HG02973 (cell line): Measurements from ENCODE around the gene RAB44.
A peak's percentile ranks its signal among the peaks of the same experiment; 100 is the strongest.

Experiments used
- ATAC-seq: cut with Tn5 transposase; IDR thresholded peaks from one replicate; pipeline ENCODE4 v1.9.1; 2021; ENCODE audit warnings: moderate library complexity; ENCODE audit not compliant: unreplicated experiment

RAB44 gene

GRCh38 chr6:36749829-36750489, 52.3 kb downstream of the RAB44 start:
- ATAC-seq: no peak

DNA sequence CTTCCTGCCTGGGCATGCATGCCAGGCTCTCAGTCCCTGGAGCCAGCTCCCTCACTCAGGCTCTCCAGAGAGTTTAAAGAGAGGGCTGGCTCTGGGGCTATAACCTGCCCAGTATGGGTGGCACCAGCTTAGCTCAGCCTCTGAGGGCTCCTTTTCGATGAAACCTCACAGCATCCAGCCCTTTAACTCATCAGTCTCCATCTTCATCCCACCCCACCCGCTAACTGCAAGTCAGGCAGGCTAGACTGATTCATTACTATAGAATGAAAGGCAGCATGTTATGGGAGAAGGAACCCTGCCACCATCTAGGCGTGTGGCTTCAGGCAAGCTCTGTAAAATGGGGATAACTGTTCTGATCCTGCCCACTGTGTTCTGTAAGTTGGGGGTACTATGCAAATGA, 53.5 kb downstream of the RAB44 start:
- ATAC-seq: no peak

DNA sequence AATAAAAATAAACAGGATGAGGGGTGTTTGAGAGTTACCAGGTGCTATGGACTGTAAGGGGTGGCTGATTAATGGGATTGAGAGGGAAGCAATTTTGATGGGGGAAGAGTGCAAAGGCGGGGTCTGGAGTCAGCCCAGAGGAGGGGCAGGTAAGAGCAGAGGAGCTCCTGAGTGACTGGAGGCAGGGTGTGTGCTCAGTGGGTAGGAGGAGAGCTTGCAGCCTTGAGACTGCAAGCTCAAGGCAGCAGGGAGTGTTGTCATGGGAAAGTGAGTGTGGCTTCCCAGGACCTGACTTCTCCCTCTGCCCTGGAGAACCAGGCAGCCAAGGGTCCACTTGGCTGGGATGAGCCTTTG, 54.2 kb downstream of the RAB44 start:
- no peak for ATAC-seq

GRCh38 chr6:36752187-36752885, 54.7 kb downstream of the RAB44 start:
- no peak for ATAC-seq

DNA sequence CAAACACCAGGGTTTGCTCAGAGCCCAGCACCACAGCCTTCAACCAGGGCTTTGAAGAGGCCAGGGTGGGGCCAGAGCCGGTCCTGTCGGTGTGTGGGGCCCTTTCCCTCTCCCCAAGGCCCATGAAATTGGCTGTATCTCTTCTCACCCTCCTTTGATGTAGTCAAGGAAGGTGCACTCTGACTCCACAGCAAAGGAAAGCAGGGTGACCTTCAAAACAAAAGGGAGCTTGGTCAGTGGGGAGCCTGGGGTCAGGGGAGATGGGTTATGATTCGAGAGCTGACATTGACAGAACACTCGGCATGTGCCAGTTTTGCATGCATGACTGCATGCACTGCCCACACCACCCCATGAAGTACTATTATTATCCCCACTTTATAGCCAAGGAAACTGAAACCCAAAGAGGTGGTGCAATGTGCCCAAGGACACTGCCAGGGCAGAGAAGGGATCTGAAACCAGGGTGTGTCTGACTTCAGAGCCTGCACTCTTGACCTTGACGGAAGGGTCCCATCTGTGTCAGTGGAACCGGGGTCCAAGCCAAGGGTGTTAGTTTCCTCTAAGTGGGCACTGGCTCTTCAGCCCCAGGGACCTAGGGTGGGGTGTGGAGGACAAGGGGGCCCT, 55.4 kb downstream of the RAB44 start:
- ATAC-seq: no peak

GRCh38 chr6:36753671-36754405, 56.2 kb downstream of the RAB44 start:
- ATAC-seq: no peak

DNA sequence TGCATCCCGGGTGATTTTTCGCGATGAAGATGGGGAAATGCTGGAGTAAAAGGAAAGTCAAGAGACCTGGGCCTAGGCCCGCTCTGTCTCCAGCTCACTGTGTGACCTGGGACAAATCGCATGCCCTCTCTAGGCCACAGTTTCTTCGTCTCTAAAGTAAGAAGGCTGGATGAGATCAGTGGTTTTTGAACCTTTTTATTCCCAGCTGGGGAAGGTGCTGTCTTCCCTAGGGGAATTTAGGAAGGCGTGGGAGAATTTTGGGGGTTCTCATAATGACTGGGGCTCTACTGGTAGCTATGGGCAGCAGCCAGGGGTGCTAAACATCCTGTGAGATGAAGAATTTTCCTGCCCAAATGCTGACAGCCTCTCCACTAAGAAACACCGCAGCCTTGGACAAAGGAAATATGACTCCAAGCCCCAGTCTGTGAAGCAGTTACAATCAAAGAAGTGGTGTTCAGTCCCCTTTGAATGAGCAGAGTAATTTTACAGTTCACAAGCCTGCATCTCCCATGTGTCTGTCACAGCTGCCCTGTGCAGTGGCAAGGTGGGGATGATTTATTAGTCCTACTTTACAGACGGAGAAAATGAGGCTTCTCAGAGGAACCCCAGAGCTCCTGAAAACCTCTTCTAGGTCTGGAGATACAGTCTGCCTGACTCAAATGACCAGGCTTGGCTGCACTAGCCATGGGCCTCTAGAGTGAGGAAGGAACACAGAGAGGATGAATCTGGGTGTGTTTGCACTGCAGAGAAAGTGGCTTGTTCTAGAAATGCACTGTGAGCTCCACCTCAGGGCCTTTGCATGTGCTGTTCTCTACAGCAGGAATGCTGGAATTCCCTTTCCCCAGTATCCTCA, 57.2 kb downstream of the RAB44 start:
- ATAC-seq: no peak

GRCh38 chr6:36755435-36756348, 58.1 kb downstream of the RAB44 start:
- peak; percentile 40 for ATAC-seq

DNA sequence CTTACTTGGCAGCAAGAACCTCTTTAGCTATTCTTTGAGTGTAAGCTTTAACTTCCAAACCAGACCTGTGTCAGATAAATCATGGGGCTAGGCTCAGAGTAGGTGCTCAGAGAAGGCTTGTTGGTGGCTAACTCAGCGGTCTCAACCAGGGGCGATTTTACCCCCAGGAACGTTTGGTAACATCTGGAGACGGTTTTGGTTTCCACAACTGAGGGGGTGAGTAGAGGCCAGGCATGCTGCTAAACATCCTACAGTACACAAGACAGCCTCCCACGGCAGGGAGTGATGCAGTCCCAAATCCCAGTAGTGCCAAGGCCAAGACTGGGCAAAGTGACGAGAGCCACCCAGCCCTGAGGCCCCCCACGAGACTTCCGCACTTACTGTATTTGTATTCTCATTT, 59.2 kb downstream of the RAB44 start:
- ATAC-seq: no peak

DNA sequence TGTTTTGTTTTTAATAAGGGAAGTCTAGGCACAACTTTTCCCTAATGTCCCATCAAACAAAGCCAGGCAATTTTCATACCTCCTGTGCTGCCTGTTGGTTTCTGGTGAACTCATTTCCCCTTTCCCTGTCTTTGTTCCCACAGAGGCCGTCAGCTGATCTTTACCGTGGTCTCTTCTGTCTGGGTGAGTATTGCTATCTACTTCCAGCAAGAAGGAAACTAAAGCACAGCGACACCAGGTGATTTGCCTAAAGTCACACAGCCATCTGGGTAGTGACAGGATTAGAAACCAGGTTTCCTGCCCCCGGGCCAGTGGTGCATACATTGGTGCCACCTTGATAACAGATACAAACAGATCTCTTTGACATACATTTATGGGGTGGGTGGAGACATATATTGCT, 59.6 kb downstream of the RAB44 start:
- ATAC-seq: no peak

DNA sequence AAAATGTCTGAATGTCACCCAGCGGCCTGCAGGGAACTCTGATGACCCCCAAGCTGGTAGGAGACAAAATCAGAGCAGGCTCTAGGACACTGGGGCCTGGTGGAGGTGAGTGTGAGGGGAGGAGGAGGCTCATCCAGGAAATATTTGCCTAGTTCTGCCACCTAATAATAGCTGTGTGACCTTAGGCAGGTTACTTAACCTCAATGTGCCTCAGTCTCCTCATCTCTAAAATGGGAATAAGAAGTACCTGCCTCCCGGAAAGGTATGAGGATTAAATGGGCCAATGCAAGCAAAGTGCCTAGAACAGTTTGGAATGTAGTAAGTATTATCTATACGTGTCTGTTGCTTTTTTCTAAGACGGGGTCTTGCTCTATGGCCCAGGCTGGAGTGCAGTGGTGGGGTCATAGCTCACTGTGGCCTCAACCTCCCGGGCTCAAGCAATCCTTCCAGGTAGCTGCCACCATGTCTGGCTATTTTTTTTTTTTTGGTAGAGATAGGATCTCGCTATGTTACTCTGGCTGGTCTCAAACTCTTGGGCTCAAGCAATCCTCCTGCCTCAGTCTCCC, 60.4 kb downstream of the RAB44 start:
- no peak for ATAC-seq

DNA sequence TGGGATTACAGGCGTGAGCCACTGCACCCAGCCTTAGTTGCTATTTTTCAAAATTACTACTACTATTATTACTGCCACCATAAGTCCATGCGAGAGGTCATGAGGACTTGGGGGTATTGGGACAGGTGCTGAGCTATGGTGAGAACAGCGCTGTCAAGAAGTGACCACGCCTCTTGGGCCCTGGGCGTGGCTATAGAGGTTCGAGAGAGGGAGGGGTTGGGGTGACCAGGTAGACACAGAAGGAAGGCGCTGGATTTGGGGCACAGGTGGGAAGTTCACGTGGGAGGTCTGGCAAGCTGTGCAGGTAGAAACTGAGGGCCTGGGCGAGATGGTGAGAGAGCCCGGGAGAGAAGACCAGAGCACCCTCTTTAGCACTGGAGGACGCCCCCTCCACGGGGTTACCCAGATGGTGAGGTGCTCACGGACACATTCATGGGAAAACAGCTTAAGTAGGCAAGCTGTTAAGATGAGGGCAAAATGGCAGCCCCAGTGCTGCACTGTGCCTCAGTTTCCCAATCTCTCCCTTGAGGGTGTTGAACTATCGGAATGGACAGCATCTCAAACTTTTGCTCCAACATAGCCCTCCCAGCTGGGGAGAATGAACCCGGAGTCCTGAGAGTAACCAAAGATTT, 61.0 kb downstream of the RAB44 start:
- no peak for ATAC-seq

DNA sequence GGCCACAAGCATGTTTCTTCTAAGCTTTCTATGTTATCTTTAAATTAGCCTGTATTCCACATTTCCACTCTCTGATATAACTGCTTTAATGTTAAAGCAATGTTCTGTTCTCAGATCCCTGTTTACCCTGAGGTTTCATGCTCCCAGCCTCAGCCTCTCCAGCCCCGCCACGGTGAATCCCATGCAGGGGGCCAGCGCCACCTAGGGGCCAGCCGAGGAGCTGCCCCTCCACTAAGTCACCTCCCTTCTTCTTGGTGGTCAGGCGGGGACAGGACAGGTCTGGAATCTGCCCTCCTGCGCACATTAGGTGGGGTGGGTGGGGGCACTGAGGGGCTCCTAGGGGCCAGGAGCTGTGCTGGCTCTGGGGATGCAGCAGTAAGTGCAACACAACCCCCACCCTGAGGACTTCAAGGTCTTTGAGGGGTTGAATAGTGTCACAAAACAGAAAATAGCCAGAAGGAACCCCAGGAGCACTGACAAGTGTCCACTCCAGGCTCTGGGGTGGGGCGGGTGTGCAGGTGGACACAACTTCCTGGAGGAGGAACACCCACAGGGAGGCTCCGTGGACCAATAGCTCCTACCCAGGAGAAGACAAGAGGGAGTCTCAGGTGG, 61.6 kb downstream of the RAB44 start:
- ATAC-seq: no peak

DNA sequence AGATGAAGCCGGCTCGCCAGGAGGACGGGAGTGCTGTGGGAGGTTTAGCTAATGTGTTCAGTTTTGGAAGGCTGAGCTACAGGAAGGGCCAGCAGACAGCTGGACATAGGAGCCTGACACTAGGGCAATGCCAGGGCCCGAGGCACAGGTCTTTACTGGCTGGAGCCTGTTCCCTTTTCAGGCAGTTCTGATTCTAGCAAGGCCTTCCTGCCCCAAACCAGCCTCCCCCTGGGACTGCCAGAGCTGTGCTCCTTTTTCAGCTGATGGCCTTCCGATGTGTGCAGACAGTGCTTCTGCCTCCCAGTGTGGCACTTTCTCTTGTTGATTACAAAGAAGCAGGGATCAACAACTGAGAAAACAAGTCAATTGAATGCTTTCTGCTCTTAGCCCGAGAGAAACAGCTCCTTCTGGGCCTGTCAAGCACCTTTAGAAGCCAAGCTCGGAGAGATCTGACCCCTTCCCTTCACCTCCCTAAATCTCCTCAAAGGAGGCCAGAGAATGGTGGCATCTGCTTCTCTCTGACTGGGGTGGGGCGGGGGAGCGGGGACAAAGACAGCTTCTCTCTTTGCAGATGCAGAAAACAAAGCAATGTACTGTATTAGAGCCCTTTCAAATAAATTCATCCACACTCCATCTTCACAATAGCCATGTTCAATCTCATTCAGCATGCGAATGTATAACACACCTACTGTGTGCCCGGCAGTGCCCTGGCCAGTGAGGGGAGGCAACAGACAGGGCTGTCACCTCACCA, 63.2 kb downstream of the RAB44 start:
- no peak for ATAC-seq

- no peak for ATAC-seq
Measured at GRCh38 chr6:36762123-36762522, 64.5 kb downstream of the RAB44 start.

DNA sequence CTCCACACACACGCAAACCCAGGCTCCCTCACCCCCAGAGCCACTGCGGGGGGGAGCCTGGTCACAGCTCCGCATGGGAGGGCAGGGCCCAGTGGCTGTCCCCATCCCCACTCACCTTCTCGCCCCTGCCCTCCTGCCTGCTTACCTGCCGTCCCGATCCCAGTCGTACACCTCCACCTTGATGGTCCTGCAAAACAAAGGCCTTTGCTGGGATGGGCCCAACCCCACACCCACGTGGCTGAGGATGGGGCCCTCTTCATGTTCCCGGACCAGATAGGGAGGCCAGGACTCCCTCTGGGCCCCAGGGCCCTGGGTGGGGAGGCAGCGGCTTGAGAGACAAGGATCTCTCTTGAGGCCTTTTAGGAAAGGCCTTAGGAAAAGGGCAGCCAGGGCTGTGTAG, 67.6 kb downstream of the RAB44 start:
- ATAC-seq: no peak

DNA sequence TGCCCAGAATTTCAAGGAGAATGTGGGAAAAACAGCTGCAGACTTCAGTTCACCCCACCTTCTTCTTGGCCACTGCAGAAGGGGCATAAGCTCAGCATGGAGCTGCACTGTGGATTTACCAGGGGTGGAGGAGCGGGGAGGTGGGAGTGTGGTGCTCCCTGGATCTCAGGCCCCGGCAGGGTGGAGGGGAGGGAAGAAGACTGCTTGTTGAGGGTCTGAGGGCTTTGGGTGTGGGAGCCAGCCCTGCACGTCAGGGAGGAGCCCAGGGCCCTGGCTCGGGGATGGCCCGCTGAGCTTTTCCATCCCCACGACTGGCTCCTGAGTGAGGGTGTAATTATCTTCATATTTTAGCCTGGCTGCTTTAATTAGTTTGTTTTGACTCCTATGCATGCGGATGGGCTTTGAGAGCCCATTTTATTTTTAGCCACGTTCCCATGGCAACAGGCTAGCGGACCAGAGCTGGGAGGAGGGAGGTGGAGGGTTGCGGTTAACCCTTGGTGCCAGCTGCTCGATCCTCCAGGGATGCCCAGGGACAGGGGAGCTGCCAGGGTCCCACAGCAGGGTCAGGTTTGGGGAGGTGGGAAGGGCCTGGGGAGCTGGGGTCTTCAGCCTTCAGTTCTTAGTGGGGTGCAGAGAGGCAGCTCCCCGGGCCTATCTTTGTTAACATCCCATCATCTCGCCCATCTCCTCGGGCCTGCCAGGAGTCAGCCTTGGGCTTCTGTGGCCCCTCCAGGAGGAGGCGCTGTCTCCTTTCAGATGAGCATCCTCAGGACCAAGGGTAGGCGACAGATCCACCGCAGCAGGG, 68.2 kb downstream of the RAB44 start:
- peak; percentile 73 for ATAC-seq
